ENCODE data around the gene PRKCE.

DNA sequence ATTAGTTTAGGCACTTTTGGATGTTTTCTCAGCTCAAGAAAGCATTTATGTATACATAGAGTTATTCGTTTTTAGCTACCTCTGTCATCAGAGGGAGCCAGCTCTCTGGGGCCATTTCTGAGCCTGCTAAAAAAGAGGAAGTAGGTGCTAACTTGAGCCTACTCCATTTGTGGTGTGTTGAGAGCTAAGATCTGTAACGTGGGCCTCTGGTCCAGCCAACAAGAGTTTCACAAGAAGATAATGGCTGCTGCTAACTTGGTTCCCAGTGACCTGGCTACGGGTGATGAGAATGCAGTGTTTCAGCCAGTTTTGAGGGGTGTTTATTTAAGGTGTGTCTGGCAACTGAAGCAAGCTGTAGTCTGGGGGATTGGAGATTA, 182.5 kb downstream of the PRKCE start:
- TF ChIP-seq EZH2phosphoT487 (IDR thresholded peaks at IDR 0.05; ENCODE audit: borderline replicate concordance, low read depth): no peak
- TF ChIP-seq, protein P1, sequence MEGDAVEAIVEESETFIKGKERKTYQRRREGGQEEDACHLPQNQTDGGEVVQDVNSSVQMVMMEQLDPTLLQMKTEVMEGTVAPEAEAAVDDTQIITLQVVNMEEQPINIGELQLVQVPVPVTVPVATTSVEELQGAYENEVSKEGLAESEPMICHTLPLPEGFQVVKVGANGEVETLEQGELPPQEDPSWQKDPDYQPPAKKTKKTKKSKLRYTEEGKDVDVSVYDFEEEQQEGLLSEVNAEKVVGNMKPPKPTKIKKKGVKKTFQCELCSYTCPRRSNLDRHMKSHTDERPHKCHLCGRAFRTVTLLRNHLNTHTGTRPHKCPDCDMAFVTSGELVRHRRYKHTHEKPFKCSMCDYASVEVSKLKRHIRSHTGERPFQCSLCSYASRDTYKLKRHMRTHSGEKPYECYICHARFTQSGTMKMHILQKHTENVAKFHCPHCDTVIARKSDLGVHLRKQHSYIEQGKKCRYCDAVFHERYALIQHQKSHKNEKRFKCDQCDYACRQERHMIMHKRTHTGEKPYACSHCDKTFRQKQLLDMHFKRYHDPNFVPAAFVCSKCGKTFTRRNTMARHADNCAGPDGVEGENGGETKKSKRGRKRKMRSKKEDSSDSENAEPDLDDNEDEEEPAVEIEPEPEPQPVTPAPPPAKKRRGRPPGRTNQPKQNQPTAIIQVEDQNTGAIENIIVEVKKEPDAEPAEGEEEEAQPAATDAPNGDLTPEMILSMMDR (IDR thresholded peaks at IDR 0.05): no peak
- TF ChIP-seq RAD21 (IDR thresholded peaks at IDR 0.05; ENCODE audit: low read length): no peak
- TF ChIP-seq, protein P2, sequence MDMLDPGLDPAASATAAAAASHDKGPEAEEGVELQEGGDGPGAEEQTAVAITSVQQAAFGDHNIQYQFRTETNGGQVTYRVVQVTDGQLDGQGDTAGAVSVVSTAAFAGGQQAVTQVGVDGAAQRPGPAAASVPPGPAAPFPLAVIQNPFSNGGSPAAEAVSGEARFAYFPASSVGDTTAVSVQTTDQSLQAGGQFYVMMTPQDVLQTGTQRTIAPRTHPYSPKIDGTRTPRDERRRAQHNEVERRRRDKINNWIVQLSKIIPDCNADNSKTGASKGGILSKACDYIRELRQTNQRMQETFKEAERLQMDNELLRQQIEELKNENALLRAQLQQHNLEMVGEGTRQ (IDR thresholded peaks at IDR 0.05; ENCODE audit: borderline replicate concordance, low read depth, low read length): no peak
- no peak for TF ChIP-seq YY1 (IDR thresholded peaks at IDR 0.05; ENCODE audit: low read depth)

All from SK-N-SH (cell line).